ENCODE measurements around the gene GZMB. TPM values are rescaled to one million over a fixed set of nuclear protein-coding genes. Genes with fewer than 3 reads are reported as not detected.

Gene GZMB
- total and polyA plus RNA-seq, 4 donors: 2.2 to 15.7 (median 5.6) TPM

GRCh38 chr14:24670594-24670993 is 36.6 kb upstream of the GZMB start:
- H3K4me1 ChIP-seq (ENCODE audit: control insufficient read depth in 5 of 5, insufficient read depth in 5 of 5, low read length in 5 of 5): peaks cover 0 to 3% (median 0%) of the 10 kb centered on the region in 5 donors
- no peak overlapping the region for H3K27ac ChIP-seq (ENCODE audit: low read depth in 1 of 2, low read length in 1 of 2)
- no peak for TF ChIP-seq CTCF (IDR thresholded peaks at IDR 0.05; ENCODE audit: control extremely low read depth, extremely low read depth)
- 78 to 85% methylated on average over 1 of the region's 1 CpG for WGBS, 2 donors
- H3K4me3 ChIP-seq: no peak overlapping the region
- no peaks in the 10 kb centered on the region for H3K36me3 ChIP-seq (ENCODE audit: control insufficient read depth in 4 of 4, insufficient read depth in 4 of 4, low read length in 4 of 4)
- no peak overlapping the region for H3K9ac ChIP-seq (ENCODE audit: insufficient read depth in 1 of 2, low read length in 2 of 2)
- DNase-seq (no peak), ATAC-seq (ENCODE audit: insufficient read depth, low FRiP score) (no peak)
- peaks cover 0 to 5% (median 0%) of the 10 kb centered on the region in 3 donors for H3K27me3 ChIP-seq (ENCODE audit: control insufficient read depth in 3 of 3, insufficient read depth in 3 of 3, low read length in 2 of 3)
- no peaks in the 10 kb centered on the region for H3K9me3 ChIP-seq (ENCODE audit: control insufficient read depth in 4 of 4, insufficient read depth in 3 of 4, low read length in 3 of 4)

- TF ChIP-seq CTCF (IDR thresholded peaks at IDR 0.05; ENCODE audit: control extremely low read depth, extremely low read depth): no peak
- no peak for ATAC-seq (ENCODE audit: insufficient read depth, low FRiP score)
- WGBS, 2 donors: 68 to 89% methylated on average over 1 of the region's 1 CpG
Measured at GRCh38 chr14:24669651-24670050, 35.7 kb upstream of the GZMB start.

GRCh38 chr14:24665440-24665991 is 31.5 kb upstream of the GZMB start:
- Histone ChIP-seq H3K9me3 (ENCODE audit: control insufficient read depth in 4 of 4, insufficient read depth in 3 of 4, low read length in 3 of 4) (no peaks in the 10 kb centered on the region), H3K9ac (ENCODE audit: insufficient read depth in 1 of 2, low read length in 2 of 2) (no peak overlapping the region), H3K4me1 (ENCODE audit: control insufficient read depth in 5 of 5, insufficient read depth in 5 of 5, low read length in 5 of 5) (peaks cover 0 to 6% (median 0%) of the 10 kb centered on the region in 5 donors), H3K36me3 (ENCODE audit: control insufficient read depth in 4 of 4, insufficient read depth in 4 of 4, low read length in 4 of 4) (no peaks in the 10 kb centered on the region), H3K27me3 (ENCODE audit: control insufficient read depth in 3 of 3, insufficient read depth in 3 of 3, low read length in 2 of 3) (peaks cover 0 to 2% (median 0%) of the 10 kb centered on the region in 3 donors), H3K4me3 (no peak overlapping the region), H3K27ac (ENCODE audit: low read depth in 1 of 2, low read length in 1 of 2) (no peak overlapping the region)
- DNase-seq (no peak), ATAC-seq (ENCODE audit: insufficient read depth, low FRiP score) (no peak)
- TF ChIP-seq CTCF (IDR thresholded peaks at IDR 0.05; ENCODE audit: control extremely low read depth, extremely low read depth): no peak
- 19 to 37% methylated on average over 4 of the region's 4 CpGs for WGBS, 2 donors

More at GRCh38 chr14:24669651-24670050, 35.7 kb upstream of the GZMB start:
- Histone ChIP-seq H3K27me3 (ENCODE audit: control insufficient read depth in 3 of 3, insufficient read depth in 3 of 3, low read length in 2 of 3) (peaks cover 0 to 5% (median 0%) of the 10 kb centered on the region in 3 donors), H3K9me3 (ENCODE audit: control insufficient read depth in 4 of 4, insufficient read depth in 3 of 4, low read length in 3 of 4) (no peaks in the 10 kb centered on the region), H3K4me3 (no peak overlapping the region), H3K4me1 (ENCODE audit: control insufficient read depth in 5 of 5, insufficient read depth in 5 of 5, low read length in 5 of 5) (peaks cover 0 to 6% (median 0%) of the 10 kb centered on the region in 5 donors), H3K9ac (ENCODE audit: insufficient read depth in 1 of 2, low read length in 2 of 2) (no peak overlapping the region), H3K36me3 (ENCODE audit: control insufficient read depth in 4 of 4, insufficient read depth in 4 of 4, low read length in 4 of 4) (no peaks in the 10 kb centered on the region), H3K27ac (ENCODE audit: low read depth in 1 of 2, low read length in 1 of 2) (no peak overlapping the region)
- no peak for DNase-seq

- Histone ChIP-seq H3K9ac (ENCODE audit: insufficient read depth in 1 of 2, low read length in 2 of 2) (no peak overlapping the region), H3K4me1 (ENCODE audit: control insufficient read depth in 5 of 5, insufficient read depth in 5 of 5, low read length in 5 of 5) (peaks cover 0 to 6% (median 0%) of the 10 kb centered on the region in 5 donors), H3K27me3 (ENCODE audit: control insufficient read depth in 3 of 3, insufficient read depth in 3 of 3, low read length in 2 of 3) (peaks cover 0 to 2% (median 0%) of the 10 kb centered on the region in 3 donors), H3K36me3 (ENCODE audit: control insufficient read depth in 4 of 4, insufficient read depth in 4 of 4, low read length in 4 of 4) (no peaks in the 10 kb centered on the region), H3K27ac (ENCODE audit: low read depth in 1 of 2, low read length in 1 of 2) (no peak overlapping the region), H3K4me3 (no peak overlapping the region), H3K9me3 (ENCODE audit: control insufficient read depth in 4 of 4, insufficient read depth in 3 of 4, low read length in 3 of 4) (no peaks in the 10 kb centered on the region)
- no peak for TF ChIP-seq CTCF (IDR thresholded peaks at IDR 0.05; ENCODE audit: control extremely low read depth, extremely low read depth)
- WGBS, 2 donors: 84% methylated on average over 4 of the region's 4 CpGs
- no peak for DNase-seq
- no peak for ATAC-seq (ENCODE audit: insufficient read depth, low FRiP score)
Measured at GRCh38 chr14:24664366-24664765, 30.4 kb upstream of the GZMB start.
